ENCODE data around the gene CHST14.

The CHST14 gene

DNA sequence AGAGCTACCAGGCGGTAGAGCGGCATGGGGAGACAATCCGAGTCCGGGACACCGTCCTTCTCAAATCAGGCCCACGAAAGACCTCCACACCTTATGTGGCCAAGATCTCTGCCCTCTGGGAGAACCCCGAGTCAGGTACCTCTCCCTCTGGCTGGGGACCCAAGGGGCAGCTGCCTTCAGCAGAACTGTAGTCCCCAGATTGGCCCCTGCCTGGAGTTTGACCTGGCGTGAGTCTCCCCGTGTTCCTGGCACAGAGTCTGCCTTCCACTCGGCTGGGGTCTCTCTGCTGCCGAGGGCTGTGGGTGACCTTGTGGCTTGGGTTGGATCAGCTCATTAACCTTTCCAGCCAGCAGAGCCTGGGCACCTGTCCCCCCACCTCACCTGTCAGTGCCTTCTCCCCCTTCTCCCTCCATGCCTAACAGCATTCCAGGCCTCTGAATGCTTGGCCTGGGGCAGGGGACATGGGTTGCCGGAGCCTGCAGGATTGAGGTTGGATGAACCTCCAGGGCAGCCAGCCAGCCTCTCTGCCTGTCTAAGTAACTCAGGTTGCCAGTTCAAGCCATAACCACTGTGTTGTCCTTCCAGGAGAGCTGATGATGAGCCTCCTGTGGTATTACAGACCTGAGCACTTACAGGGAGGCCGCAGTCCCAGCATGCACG is 6.8 kb upstream of the CHST14 start:
- Histone ChIP-seq H3K79me2 (ENCODE audit: control insufficient read depth, low read length) (no peaks in the 10 kb centered on the region), H4K20me1 (ENCODE audit: control insufficient read depth, insufficient read depth, low read depth, low read length) (no peaks in the 10 kb centered on the region), H3K27ac (ENCODE audit: low read depth, low read length) (no peak overlapping the region), H3K4me3 (ENCODE audit: low read length) (no peak overlapping the region), H3K4me1 (ENCODE audit: control insufficient read depth, low read length) (no peaks in the 10 kb centered on the region), H3K9me3 (ENCODE audit: control insufficient read depth, insufficient read depth, low read length) (no peaks in the 10 kb centered on the region), H3K27me3 (ENCODE audit: control insufficient read depth, low read length) (no peaks in the 10 kb centered on the region), H3K4me2 (ENCODE audit: low read length) (no peak overlapping the region), H3K9me2 (replicated peaks; ENCODE audit: control insufficient read depth, low read length) (no peaks in the 10 kb centered on the region), H3F3A (ENCODE audit: control insufficient read depth, insufficient read depth) (peaks cover under 1% of the 10 kb centered on the region), H3K36me3 (ENCODE audit: control insufficient read depth, low read length) (peaks cover 17% of the 10 kb centered on the region)
- no peak for TF ChIP-seq EZH2phosphoT487 (IDR thresholded peaks at IDR 0.05; ENCODE audit: borderline replicate concordance, low read length)
- TF ChIP-seq, protein P1, sequence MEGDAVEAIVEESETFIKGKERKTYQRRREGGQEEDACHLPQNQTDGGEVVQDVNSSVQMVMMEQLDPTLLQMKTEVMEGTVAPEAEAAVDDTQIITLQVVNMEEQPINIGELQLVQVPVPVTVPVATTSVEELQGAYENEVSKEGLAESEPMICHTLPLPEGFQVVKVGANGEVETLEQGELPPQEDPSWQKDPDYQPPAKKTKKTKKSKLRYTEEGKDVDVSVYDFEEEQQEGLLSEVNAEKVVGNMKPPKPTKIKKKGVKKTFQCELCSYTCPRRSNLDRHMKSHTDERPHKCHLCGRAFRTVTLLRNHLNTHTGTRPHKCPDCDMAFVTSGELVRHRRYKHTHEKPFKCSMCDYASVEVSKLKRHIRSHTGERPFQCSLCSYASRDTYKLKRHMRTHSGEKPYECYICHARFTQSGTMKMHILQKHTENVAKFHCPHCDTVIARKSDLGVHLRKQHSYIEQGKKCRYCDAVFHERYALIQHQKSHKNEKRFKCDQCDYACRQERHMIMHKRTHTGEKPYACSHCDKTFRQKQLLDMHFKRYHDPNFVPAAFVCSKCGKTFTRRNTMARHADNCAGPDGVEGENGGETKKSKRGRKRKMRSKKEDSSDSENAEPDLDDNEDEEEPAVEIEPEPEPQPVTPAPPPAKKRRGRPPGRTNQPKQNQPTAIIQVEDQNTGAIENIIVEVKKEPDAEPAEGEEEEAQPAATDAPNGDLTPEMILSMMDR (IDR thresholded peaks at IDR 0.05; ENCODE audit: low read depth, low read length, poor library complexity, severe bottlenecking), result no peak

GRCh38 chr15:40464595-40465185 is 6.1 kb upstream of the CHST14 start:
- no peaks in the 10 kb centered on the region for H3K4me1 ChIP-seq (ENCODE audit: control insufficient read depth, low read length)
- no peak overlapping the region for H3K4me3 ChIP-seq (ENCODE audit: low read length)
- no peak overlapping the region for H3K27ac ChIP-seq (ENCODE audit: low read depth, low read length)
- peaks cover 8% of the 10 kb centered on the region for H3F3A ChIP-seq (ENCODE audit: control insufficient read depth, insufficient read depth)
- no peaks in the 10 kb centered on the region for H3K27me3 ChIP-seq (ENCODE audit: control insufficient read depth, low read length)
- H4K20me1 ChIP-seq (ENCODE audit: control insufficient read depth, insufficient read depth, low read depth, low read length), result no peaks in the 10 kb centered on the region
- H3K9me3 ChIP-seq (ENCODE audit: control insufficient read depth, insufficient read depth, low read length), result no peaks in the 10 kb centered on the region
- H3K36me3 ChIP-seq (ENCODE audit: control insufficient read depth, low read length), result peaks cover 17% of the 10 kb centered on the region
- H3K79me2 ChIP-seq (ENCODE audit: control insufficient read depth, low read length), result no peaks in the 10 kb centered on the region
- H3K4me2 ChIP-seq (ENCODE audit: low read length), result no peak overlapping the region
- TF ChIP-seq, protein P1 (IDR thresholded peaks at IDR 0.05; ENCODE audit: low read depth, low read length, poor library complexity, severe bottlenecking), result no peak
- TF ChIP-seq EZH2phosphoT487 (IDR thresholded peaks at IDR 0.05; ENCODE audit: borderline replicate concordance, low read length), result no peak
- no peaks in the 10 kb centered on the region for H3K9me2 ChIP-seq (replicated peaks; ENCODE audit: control insufficient read depth, low read length)

DNA sequence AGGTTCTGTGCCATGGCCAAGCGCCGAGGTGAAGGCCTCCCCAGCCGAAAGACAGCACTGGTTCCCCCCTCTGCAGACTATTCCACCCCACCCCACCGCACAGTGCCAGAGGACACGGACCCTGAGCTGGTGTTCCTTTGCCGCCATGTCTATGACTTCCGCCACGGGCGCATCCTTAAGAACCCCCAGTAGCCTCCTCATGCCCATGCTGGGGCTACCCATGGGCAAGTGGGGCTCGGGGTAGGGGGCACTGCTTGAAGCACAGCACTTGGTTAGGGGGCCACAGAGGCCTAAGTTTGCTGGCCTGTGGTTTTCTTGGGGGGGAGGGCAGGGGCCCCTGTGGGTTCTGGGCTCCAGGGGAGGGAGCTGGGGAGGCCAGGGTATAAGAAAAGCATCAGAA is 4.8 kb upstream of the CHST14 start:
- H3K9me3 ChIP-seq (ENCODE audit: control insufficient read depth, insufficient read depth, low read length), result no peaks in the 10 kb centered on the region
- H3K27me3 ChIP-seq (ENCODE audit: control insufficient read depth, low read length), result no peaks in the 10 kb centered on the region
- no peak overlapping the region for H3K4me3 ChIP-seq (ENCODE audit: low read length)
- TF ChIP-seq EZH2phosphoT487 (IDR thresholded peaks at IDR 0.05; ENCODE audit: borderline replicate concordance, low read length), result no peak
- TF ChIP-seq, protein P1 (IDR thresholded peaks at IDR 0.05; ENCODE audit: low read depth, low read length, poor library complexity, severe bottlenecking), result no peak
- H3K36me3 ChIP-seq (ENCODE audit: control insufficient read depth, low read length), result peaks cover 17% of the 10 kb centered on the region
- no peaks in the 10 kb centered on the region for H3K79me2 ChIP-seq (ENCODE audit: control insufficient read depth, low read length)
- H4K20me1 ChIP-seq (ENCODE audit: control insufficient read depth, insufficient read depth, low read depth, low read length), result no peaks in the 10 kb centered on the region
- H3K4me2 ChIP-seq (ENCODE audit: low read length), result no peak overlapping the region
- peaks cover 14% of the 10 kb centered on the region for H3F3A ChIP-seq (ENCODE audit: control insufficient read depth, insufficient read depth)
- H3K4me1 ChIP-seq (ENCODE audit: control insufficient read depth, low read length), result peaks cover 5% of the 10 kb centered on the region
- H3K27ac ChIP-seq (ENCODE audit: low read depth, low read length), result no peak overlapping the region
- no peaks in the 10 kb centered on the region for H3K9me2 ChIP-seq (replicated peaks; ENCODE audit: control insufficient read depth, low read length)

All from DOHH2 (cell line).